HFFc6 (cell line): ENCODE data around the gene SLC31A2. TPM values are rescaled to one million over a fixed set of nuclear protein-coding genes. Genes with fewer than 3 reads are reported as not detected.
"Not testable (repeated sequence)": the region's sequence is repeated elsewhere in the genome, so short reads cannot be mapped to it uniquely, and the experiment has no call there.

ENCODE experiments used
- DNase-seq: peaks from one replicate; pipeline ENCODE4 v3.0.0-alpha.2; 2018
- H3K27ac Mint-ChIP-seq: 2 replicates; pipeline ENCODE4 v1.8.0; 2020; ENCODE audit warnings: mild to moderate bottlenecking, mixed read lengths
- H3K27me3 Mint-ChIP-seq: 2 replicates; pipeline ENCODE4 v1.8.0; 2021; ENCODE audit warnings: mild to moderate bottlenecking, moderate library complexity, mixed read lengths; ENCODE audit not compliant: insufficient read depth
- H3K36me3 Mint-ChIP-seq: 2 replicates; pipeline ENCODE4 v1.8.0; 2021; ENCODE audit warnings: low read depth, mixed read lengths
- H3K4me1 Mint-ChIP-seq: 2 replicates; pipeline ENCODE4 v1.8.0; 2020; ENCODE audit warnings: low read depth, mixed read lengths
- H3K4me3 Mint-ChIP-seq: 2 replicates; pipeline ENCODE4 v1.8.0; 2020; ENCODE audit warnings: mild to moderate bottlenecking, moderate library complexity, mixed read lengths
- H3K9me3 Mint-ChIP-seq: 2 replicates; pipeline ENCODE4 v1.8.0; 2020; ENCODE audit warnings: mild to moderate bottlenecking, mixed read lengths
- total RNA-seq, 6 experiments: library from RNA; stranded (reverse); fragmentation: NEBNext Ultra II Directional; extraction: Animal tissue kit (Norgen Biotek cat#: 25700); gene quantifications; 2 replicates in 1 of 6; 3 replicates in 5 of 6; pipeline ENCODE4 v1.2.3, GENCODE V29; 2021
- TF ChIP-seq, protein P1 (sequence below): fragments of 200-600 bp; sonication (generic); IDR thresholded peaks from 2 replicates; pipeline ENCODE4 v1.5.0; 2021; ENCODE audit warnings: antibody characterized with exemption, mild to moderate bottlenecking

Gene SLC31A2
- total RNA-seq, 6 experiments from 2014 or later, result 7.5 to 11.3 (median 9.4) TPM

DNA sequence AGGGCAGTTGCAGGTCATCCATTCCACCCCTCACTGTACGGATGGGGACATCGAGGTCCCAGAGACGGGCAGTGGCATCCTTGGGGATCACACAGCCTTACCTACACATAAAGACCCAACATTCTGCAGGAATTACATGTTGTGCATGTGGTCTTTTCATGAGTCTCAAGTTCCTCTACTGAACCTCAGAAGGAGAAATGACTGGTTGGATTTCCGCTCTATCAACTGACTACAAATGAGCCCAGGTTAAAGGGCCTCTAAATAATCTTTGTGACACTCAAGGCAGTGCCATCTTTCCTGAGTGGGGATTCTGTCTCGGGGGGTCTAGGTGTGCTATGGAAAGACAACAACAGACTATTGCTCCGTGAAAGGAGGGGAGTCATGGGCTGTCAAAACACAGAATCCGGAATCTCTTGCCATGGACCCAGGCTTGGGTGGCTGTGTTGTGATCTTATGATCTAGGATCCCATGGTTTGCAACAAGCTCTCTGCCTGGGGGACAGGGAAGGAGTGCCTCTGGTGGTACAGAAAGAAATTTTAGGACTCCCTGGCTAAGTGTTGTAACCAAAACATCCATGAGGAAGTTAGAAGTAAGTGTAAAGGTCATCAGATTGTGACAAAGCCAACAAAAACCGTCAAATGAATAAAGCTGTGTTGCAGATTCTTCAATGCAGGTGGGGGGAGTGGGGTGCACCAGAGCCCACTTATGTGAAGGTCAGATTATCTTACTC, 1.9 kb upstream of the SLC31A2 start:
- Mint-ChIP-seq H3K9me3 (peaks cover 4% of the 10 kb centered on the region; the same call in 1 of the 2 replicates), H3K27me3 (peaks cover 32% of the 10 kb centered on the region), H3K36me3 (no peaks in the 10 kb centered on the region), H3K4me3 (no peak overlapping the region), H3K4me1 (peaks cover 25% of the 10 kb centered on the region), H3K27ac (no peak overlapping the region)
- TF ChIP-seq, protein P1, sequence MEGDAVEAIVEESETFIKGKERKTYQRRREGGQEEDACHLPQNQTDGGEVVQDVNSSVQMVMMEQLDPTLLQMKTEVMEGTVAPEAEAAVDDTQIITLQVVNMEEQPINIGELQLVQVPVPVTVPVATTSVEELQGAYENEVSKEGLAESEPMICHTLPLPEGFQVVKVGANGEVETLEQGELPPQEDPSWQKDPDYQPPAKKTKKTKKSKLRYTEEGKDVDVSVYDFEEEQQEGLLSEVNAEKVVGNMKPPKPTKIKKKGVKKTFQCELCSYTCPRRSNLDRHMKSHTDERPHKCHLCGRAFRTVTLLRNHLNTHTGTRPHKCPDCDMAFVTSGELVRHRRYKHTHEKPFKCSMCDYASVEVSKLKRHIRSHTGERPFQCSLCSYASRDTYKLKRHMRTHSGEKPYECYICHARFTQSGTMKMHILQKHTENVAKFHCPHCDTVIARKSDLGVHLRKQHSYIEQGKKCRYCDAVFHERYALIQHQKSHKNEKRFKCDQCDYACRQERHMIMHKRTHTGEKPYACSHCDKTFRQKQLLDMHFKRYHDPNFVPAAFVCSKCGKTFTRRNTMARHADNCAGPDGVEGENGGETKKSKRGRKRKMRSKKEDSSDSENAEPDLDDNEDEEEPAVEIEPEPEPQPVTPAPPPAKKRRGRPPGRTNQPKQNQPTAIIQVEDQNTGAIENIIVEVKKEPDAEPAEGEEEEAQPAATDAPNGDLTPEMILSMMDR, result no peak
- no peak for DNase-seq

DNA sequence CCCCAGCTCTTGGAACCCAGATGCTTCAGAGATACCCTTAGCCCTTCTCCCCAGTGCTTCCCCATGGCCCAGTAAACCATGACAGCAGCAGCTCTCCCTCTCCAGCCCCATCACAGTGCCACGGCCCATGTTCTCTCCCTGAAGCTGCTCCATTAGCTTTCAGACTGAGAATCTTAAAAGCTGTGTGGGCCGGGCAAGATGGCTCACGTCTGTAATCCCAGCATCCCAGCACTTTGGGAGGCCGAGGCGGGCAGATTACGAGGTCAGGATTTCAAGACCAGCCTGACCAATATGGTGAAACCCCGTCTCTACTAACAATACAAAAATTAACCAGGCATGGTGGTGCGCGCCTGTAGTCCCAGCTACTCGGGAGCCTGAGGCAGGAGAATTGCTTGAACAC, 1.2 kb upstream of the SLC31A2 start:
- peaks cover 27% of the 10 kb centered on the region for H3K27me3 Mint-ChIP-seq
- H3K36me3 Mint-ChIP-seq, H3K27ac Mint-ChIP-seq, DNase-seq, H3K9me3 Mint-ChIP-seq, H3K4me3 Mint-ChIP-seq: not testable (repeated sequence)
- peaks cover 32% of the 10 kb centered on the region for H3K4me1 Mint-ChIP-seq

DNA sequence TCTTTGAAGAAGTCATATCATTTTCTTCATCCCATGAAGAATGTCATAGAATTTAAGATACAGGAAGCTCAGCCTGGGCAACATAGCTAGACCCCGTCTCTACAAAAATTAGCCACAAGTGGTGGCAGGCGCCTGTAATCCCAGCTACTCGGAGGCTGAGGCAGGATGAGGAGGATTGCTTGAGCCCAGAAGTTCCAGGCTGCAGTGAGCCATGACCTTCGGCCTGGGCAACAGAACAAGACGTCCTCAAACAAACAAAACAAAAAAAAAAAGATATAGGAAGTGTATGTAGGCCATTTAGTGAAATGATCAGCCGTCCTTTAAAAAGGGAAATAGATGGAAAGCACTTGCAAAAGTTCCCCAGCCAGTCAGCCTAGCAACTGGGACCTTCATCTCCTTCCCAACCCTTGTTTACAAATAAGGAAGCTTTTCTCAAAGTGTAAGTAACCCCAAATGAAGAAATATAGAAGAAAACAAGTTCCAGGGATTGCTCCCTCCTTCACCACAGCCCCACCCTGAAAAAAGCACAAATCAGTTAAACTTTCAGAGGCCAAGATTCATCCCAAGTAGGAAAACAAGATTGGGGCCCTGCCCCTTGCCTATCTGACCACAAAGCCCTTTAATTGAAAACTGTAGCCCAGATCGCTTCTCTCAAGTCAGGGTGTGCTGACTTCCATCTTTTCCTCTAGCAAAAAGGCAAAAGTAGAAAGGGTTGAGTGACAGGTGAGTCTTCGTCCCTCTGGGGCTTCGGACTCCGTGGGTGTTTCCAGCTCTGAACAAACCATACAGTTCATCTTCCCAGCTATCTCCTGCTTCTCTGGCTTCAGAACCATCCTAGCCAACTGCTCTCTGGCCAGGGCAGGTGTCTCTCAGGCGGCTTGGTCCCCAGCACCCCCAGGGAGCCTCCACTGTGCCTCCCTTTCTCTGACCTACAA, 1.2 kb downstream of the SLC31A2 start:
- no peak for DNase-seq
- Mint-ChIP-seq H3K36me3 (no peaks in the 10 kb centered on the region), H3K27ac (peak overlapping the region; percentile 30; the same call in 1 of the 2 replicates), H3K27me3 (peaks cover 7% of the 10 kb centered on the region), H3K9me3 (no peaks in the 10 kb centered on the region), H3K4me1 (peaks cover 41% of the 10 kb centered on the region), H3K4me3 (peak overlapping the region; percentile 75)
- TF ChIP-seq, protein P1, result no peak

DNA sequence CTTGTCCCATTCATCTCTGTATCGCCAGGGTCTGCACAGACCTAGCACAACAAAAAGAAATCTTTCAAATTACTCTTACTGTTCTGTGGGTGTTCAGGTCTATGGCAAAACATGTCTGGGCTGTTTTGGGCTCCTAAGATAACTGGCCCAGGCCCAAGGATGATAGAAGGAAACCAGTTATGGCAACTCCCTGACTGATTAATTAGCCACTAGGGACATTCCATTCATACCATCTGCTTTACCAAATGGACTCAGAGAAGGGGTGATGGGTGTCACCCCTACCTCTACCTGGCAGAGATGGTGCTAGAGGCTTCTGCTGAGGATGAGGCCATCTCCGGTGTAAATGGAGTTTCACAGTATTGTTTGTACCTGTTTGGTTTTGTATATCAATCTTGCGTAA, 1.9 kb downstream of the SLC31A2 start:
- Mint-ChIP-seq H3K4me1 (peaks cover 41% of the 10 kb centered on the region), H3K4me3 (peak overlapping the region; percentile 75), H3K36me3 (no peaks in the 10 kb centered on the region), H3K27ac (no peak overlapping the region), H3K27me3 (peaks cover 5% of the 10 kb centered on the region), H3K9me3 (no peaks in the 10 kb centered on the region)
- no peak for DNase-seq
- TF ChIP-seq, protein P1, result no peak

DNA sequence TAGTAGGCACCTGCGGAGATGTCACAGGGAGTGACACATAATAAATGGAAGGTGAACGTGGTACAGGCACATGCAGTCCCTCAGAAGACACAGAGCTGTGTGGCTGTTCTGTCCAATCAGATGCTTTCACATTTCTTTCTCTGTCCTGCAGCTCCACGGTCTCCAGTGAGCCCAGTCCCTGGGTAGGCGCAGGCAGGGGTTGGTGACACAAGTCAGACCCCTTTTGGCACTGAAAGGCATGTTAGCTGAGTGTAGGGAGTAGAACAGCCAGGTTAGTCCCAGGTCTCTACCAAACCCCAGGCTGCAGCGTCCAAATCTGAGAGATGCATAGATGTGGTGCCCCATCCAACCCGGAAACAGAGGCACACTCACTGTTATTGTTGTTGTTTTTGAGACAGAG, 2.8 kb downstream of the SLC31A2 start:
- peaks cover 4% of the 10 kb centered on the region for H3K36me3 Mint-ChIP-seq
- TF ChIP-seq, protein P1, result no peak
- no peaks in the 10 kb centered on the region for H3K9me3 Mint-ChIP-seq
- H3K4me1 Mint-ChIP-seq, result peaks cover 41% of the 10 kb centered on the region
- H3K4me3 Mint-ChIP-seq, result no peak overlapping the region
- H3K27ac Mint-ChIP-seq, result no peak overlapping the region
- H3K27me3 Mint-ChIP-seq, result no peaks in the 10 kb centered on the region; the same call in 1 of the 2 replicates
- no peak for DNase-seq
